A673 (cell line): ENCODE data around the gene FBRS. TPM values are rescaled to one million over a fixed set of nuclear protein-coding genes. Genes with fewer than 3 reads are reported as not detected.
"Not testable (repeated sequence)": the region's sequence is repeated elsewhere in the genome, so short reads cannot be mapped to it uniquely, and the experiment has no call there.

Experiments
- BruUV-seq: library from RNA; stranded (reverse); fragments of 400-500 nt; replicated peaks from 2 replicates; lab custom pipeline; 2021; lab: Mats Ljungman, UMichigan
- CTCF ChIA-PET: fragments of 300-600 bp; sonication (Branson Sonifier 250); formaldehyde crosslinking; loops from one replicate; lab custom pipeline; 2022; ENCODE audit warnings: antibody characterized with exemption; lab: Charles Lee
- POLR2A ChIA-PET: fragments of 300-600 bp; sonication (Branson Sonifier 250); formaldehyde crosslinking; loops from one replicate; lab custom pipeline; 2022; ENCODE audit warnings: antibody characterized with exemption; ENCODE audit not compliant: low non-redundant PET; lab: Charles Lee
- DNase-seq: peaks from one replicate; pipeline ENCODE4 v3.0.0-alpha.2; 2015; ENCODE audit warnings: low spot score
- H3K27ac ChIP-seq: fragments of 200-600 bp; sonication (generic); 2 replicates; pipeline ENCODE4 v1.5.1; 2016; ENCODE audit warnings: mixed run types, low read depth, mild to moderate bottlenecking, mixed read lengths, antibody characterized with exemption, low read length; ENCODE audit not compliant: poor library complexity, severe bottlenecking
- H3K27me3 ChIP-seq: fragments of 200-600 bp; sonication (generic); replicated peaks from 2 replicates; pipeline ENCODE4 v1.6.1; 2017; ENCODE audit warnings: mixed run types, low read depth, mild to moderate bottlenecking, mixed read lengths, antibody characterized with exemption, low read length; ENCODE audit not compliant: insufficient read depth, poor library complexity
- H3K36me3 ChIP-seq: fragments of 200-600 bp; sonication (generic); 2 replicates; pipeline ENCODE4 v1.6.1; 2016; ENCODE audit warnings: mixed run types, mild to moderate bottlenecking, mixed read lengths, antibody characterized with exemption, low read length; ENCODE audit not compliant: insufficient read depth, poor library complexity, severe bottlenecking
- H3K4me1 ChIP-seq: fragments of 200-600 bp; sonication (generic); 2 replicates; pipeline ENCODE4 v1.6.1; 2017; ENCODE audit warnings: mixed run types, mild to moderate bottlenecking, mixed read lengths, antibody characterized with exemption, low read length; ENCODE audit not compliant: insufficient read depth, poor library complexity, severe bottlenecking
- H3K4me3 ChIP-seq: fragments of 200-600 bp; sonication (generic); 2 replicates; pipeline ENCODE4 v1.5.1; 2016; ENCODE audit warnings: low read depth, mixed run types, mild to moderate bottlenecking, mixed read lengths, low read length; ENCODE audit not compliant: poor library complexity, severe bottlenecking
- H3K9me3 ChIP-seq: fragments of 200-600 bp; sonication (generic); 2 replicates; pipeline ENCODE4 v1.6.1; 2016; ENCODE audit warnings: mixed run types, low read depth, mild to moderate bottlenecking, mixed read lengths, antibody characterized with exemption, low read length; ENCODE audit not compliant: poor library complexity, severe bottlenecking
- CTCF ChIP-seq: fragments of 300-800, 200-600 bp; sonication (generic); conservative IDR thresholded peaks from 2 replicates; pipeline ENCODE4 v1.5.1; 2017; ENCODE audit warnings: low read depth, mild to moderate bottlenecking, antibody characterized with exemption, low read length, moderate library complexity, mixed read lengths
- EZH2 ChIP-seq: fragments of 200-600 bp; sonication (generic); IDR thresholded peaks from 2 replicates; pipeline ENCODE4 v1.6.1; 2017; ENCODE audit warnings: borderline replicate concordance, low read depth, mild to moderate bottlenecking, mixed read lengths, antibody characterized with exemption, low read length; ENCODE audit not compliant: poor library complexity, severe bottlenecking
- intact Hi-C: fragments of 100-400 bp; cut with micrococcal nuclease; formaldehyde crosslinking; loops from one replicate; pipeline ENCODE4 v1.10.0; 2022; ENCODE audit not compliant: unreplicated experiment
- total RNA-seq: library from RNA; stranded (reverse); gene quantifications from 2 replicates; pipeline ENCODE4 v1.2.3, GENCODE V29; 2021

The FBRS gene
- total RNA-seq, 1 experiment from 2014 or later: 79.9 TPM

- no peaks in the 10 kb centered on the region for H3K36me3 ChIP-seq
- H3K27me3 ChIP-seq: no peaks in the 10 kb centered on the region
- no peak for DNase-seq
- BruUV-seq: no TSS peak
- ChIA-PET POLR2A (no interaction called here), CTCF (interaction anchor here (0.6 kb wide), 1 partner anchor 286 kb away, joined by 5 read pairs; no protein-coding TSS in a partner anchor)
- TF ChIP-seq EZH2 (no peak), CTCF (no peak)
- no peak overlapping the region for H3K27ac ChIP-seq
- H3K9me3 ChIP-seq: no peaks in the 10 kb centered on the region
- intact Hi-C loops: no loop called here
- no peak overlapping the region for H3K4me3 ChIP-seq
- peaks cover 8% of the 10 kb centered on the region for H3K4me1 ChIP-seq
These were observed 21.6 kb upstream of the FBRS start for GRCh38 chr16:30636599-30636998.

GRCh38 chr16:30637139-30637538 is 21.1 kb upstream of the FBRS start:
- H3K4me1 ChIP-seq, BruUV-seq, H3K27ac ChIP-seq, H3K9me3 ChIP-seq, H3K36me3 ChIP-seq, H3K27me3 ChIP-seq, DNase-seq, intact Hi-C loops, H3K4me3 ChIP-seq: not testable (repeated sequence)
- CTCF ChIA-PET: interaction anchor here (0.6 kb wide), 1 partner anchor 287 kb away, joined by 5 read pairs; no protein-coding TSS in a partner anchor
- POLR2A ChIA-PET: interaction anchor here (0.6 to 0.7 kb wide), 3 partner anchors 131 to 583 kb away, joined by 3 to 5 read pairs (median 3); no protein-coding TSS in a partner anchor

- intact Hi-C loops: no loop called here
- BruUV-seq: no TSS peak
These were observed 20.3 kb upstream of the FBRS start for GRCh38 chr16:30637944-30638343.

More at GRCh38 chr16:30637944-30638343, 20.3 kb upstream of the FBRS start:
- H3K4me3 ChIP-seq: no peak overlapping the region
- H3K4me1 ChIP-seq: peaks cover 8% of the 10 kb centered on the region
- no peak overlapping the region for H3K27ac ChIP-seq
- peak; percentile 79 for DNase-seq
- H3K27me3 ChIP-seq: no peaks in the 10 kb centered on the region
- H3K36me3 ChIP-seq: no peaks in the 10 kb centered on the region
- TF ChIP-seq EZH2 (no peak), CTCF (peak; percentile 66)
- ChIA-PET POLR2A (interaction anchor here (0.6 kb wide), 2 partner anchors 132 to 220 kb away, joined by 3 read pairs; no protein-coding TSS in a partner anchor), CTCF (interaction anchor here (0.6 to 1.0 kb wide), 2 partner anchors 163 to 208 kb away, joined by 3 to 4 read pairs; partner anchors contain the start of gene DCTPP1)
- no peaks in the 10 kb centered on the region for H3K9me3 ChIP-seq
